ENCODE results near the gene FARP1. TPM values are rescaled to one million over a fixed set of nuclear protein-coding genes. Genes with fewer than 3 reads are reported as not detected.

Gene FARP1
- polyA plus RNA-seq, 3 donors: 8.3 to 20.7 (median 9.6) TPM

DNA sequence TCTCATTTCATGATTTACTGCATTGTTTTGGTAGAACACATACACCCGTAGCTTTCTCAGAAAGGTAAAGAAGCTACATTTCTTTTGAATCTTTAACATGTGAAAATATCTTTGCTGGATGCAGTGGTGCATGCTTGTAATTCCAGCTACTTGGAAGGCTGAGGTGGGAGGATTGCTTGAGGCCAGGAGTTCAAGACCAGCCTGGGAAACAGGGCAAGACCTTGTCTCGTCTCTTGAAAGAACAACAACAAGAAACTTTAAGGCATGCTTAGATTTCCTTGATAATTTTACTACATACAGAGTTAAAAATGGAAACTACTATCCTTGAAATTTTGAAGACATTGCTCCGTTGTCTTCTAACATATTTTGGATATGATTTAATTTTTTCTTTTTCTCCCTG, 26.4 kb downstream of the FARP1 start:
- H3K27ac ChIP-seq (ENCODE audit: low read depth, low read length): no peak overlapping the region
- WGBS, 3 donors: 78 to 90% (median 86%) methylated on average over 3 of the region's 3 CpGs

DNA sequence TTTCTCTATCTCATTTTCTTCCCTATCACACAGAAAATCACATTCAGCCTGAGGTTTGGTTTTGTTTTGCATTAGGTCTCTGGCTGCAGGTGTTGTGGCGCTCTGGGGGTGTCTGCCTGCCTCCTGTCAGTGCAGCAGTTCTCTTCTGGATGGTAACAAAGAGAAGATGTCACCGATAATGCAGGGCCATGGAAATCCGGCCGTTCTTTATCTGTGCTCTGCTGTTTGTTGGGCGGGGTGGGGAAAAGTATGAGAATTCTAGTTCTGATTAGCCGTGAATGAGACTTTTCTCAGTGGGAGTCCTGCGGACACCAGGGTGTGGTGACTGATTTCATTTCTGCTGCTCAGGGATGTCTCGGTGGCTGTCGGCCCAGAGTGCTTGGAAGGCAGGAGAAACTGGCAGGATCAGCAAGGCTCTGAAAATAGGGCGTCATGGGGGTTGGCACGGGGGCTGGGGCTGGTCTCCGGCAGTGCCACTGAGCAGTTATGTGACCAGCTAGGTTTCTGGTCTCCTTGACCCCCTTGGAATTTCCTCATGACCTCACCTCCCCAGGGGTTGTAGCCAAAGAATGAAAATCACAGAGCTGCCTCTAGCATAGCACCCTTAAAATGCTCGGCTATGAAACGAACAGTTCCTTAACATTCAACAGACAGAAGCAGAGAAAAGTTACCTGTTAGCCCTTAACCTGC, 29.2 kb downstream of the FARP1 start:
- WGBS, 3 donors: 38 to 41% (median 39%) methylated on average over 14 of the region's 14 CpGs
- no peak overlapping the region for H3K27ac ChIP-seq (ENCODE audit: low read depth, low read length)

DNA sequence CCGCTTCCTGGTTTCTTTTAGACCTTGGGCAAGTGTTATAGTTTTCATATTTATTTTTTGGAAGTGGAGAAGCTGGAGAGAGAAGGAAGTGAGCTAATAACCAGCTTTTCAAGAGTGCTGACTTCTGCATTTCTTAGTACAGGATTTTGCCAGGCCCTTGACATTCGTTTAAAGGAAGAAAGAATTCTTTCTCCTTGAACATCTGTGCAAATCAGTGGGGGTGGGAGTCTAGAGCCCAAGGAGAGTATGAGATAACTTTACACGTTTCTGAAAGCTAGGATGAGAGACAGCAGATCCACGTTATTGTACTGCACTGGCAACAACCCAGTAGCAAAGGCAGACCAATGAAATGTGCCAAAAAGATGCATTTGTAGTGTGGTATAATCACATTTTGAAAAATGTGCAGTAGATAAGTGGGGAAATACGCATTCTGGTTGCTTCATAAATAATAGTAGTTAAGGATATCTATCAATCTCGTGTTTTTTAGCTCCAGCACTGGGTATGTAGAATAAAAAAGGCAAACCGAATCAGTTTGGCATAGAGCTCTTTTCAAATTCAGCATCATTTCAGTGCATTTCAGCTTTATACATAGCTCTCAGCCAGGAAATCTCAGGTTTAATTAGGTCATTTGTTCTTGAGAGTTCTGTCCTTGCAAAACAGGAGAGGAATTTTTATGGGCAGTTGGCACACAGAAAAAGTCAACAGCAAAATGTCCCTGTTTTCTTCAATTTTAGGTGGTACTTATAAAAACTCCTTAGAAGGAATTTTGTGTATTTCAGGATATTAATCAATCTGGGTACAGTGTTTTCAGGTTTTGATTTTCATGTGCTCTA, 29.9 kb downstream of the FARP1 start:
- WGBS, 3 donors: 33 to 39% (median 34%) methylated on average over 7 of the region's 7 CpGs
- H3K27ac ChIP-seq (ENCODE audit: low read depth, low read length): no peak overlapping the region

DNA sequence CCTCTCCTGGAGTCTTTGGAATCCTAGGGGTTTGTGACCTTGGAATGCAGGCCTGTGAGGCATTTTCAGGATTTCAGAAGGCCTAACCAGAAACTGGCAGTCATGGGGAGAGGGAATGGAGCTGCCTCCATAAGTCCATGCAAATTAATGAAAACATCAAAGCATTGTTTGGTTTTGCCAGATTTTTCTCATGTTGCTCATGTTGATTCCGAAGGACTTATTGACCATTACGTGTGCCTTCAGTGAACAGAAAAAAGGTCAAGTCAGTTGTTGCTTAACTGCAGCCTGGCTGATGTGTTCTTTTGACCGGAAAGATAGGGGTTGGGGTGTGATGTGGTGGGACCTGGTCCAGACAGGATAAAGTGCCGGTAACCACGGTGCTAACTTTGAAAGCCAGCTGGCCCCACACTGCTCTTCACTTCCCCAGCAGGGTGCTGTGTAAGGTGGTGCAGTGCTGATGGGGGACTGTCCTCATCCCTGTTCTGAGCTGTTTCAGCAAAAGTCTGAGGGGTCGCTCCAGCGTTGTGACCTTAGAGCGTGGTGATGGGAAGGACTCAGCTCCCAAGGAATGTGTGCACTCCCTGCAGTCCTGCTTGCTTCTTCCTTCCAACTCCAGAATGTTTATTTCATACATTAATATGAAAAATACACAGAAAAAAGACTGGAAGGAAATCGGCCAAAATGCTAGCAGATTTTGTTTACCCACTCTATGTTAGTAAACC, 30.7 kb downstream of the FARP1 start:
- H3K27ac ChIP-seq (ENCODE audit: low read depth, low read length): no peak overlapping the region
- WGBS, 3 donors: 34 to 46% (median 37%) methylated on average over 9 of the region's 9 CpGs

DNA sequence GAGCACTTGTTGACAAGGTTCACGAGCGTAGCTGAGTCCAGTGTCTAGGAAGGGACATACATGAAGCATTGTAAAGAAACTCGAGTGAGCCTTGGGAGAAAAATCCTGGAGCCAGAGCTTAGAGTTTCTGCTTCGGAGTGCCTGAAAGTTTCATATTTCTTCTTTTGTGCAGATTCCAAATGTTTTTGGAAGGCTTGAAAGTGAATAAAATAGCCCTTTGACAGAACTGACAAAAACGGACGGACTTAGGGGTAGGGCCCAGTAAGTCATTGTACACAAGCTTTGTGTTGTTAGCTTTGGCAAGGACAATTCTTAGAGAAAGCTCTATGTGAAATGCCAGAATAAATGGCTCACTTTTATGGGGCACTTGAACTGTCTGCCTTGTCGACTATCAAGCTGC, 31.4 kb downstream of the FARP1 start:
- no peak overlapping the region for H3K27ac ChIP-seq (ENCODE audit: low read depth, low read length)
- 56 to 68% (median 57%) methylated on average over 7 of the region's 7 CpGs for WGBS, 3 donors

DNA sequence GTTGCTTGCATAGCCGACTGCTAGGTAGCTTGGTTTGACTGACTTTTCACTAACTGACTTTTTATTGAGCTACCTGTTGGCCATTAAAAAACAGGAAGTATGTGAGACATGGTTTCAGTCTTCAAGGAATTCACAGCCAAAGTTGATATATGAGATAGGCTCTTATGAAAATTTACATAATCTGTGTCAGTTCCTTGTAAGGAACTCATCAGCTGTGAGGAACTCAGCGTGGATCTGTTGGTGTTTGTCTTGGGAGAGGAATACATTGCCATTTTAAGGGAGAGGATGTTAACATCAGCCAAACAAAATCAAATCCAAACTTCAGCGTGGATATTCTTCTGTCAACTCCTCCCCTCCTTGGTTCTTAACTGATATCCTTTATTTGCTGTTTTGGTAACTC, 32.1 kb downstream of the FARP1 start:
- WGBS, 3 donors: 52 to 56% (median 54%) methylated on average over 3 of the region's 3 CpGs

DNA sequence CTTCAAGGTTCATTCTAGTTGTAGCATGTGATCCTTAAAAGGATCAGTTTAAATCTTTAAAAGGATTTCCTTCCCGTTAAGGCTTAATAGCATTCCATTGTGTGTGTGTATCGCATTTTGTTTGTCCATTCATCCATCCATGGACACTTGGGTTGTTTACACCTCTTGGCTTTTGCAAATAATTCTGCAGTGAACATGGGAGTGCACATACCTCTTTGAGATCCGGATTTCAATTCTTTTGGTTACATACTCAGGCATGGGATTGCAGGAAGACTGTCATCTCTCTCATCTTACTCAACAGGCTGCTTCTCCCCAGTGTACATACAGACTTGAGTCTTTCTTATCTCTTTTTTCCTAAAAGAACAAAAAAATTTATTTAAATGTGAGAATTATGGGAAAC, 32.9 kb downstream of the FARP1 start:
- H3K27ac ChIP-seq (ENCODE audit: low read depth, low read length): no peak overlapping the region

More for the DNA sequence above, 32.1 kb downstream of the FARP1 start:
- no peak overlapping the region for H3K27ac ChIP-seq (ENCODE audit: low read depth, low read length)

DNA sequence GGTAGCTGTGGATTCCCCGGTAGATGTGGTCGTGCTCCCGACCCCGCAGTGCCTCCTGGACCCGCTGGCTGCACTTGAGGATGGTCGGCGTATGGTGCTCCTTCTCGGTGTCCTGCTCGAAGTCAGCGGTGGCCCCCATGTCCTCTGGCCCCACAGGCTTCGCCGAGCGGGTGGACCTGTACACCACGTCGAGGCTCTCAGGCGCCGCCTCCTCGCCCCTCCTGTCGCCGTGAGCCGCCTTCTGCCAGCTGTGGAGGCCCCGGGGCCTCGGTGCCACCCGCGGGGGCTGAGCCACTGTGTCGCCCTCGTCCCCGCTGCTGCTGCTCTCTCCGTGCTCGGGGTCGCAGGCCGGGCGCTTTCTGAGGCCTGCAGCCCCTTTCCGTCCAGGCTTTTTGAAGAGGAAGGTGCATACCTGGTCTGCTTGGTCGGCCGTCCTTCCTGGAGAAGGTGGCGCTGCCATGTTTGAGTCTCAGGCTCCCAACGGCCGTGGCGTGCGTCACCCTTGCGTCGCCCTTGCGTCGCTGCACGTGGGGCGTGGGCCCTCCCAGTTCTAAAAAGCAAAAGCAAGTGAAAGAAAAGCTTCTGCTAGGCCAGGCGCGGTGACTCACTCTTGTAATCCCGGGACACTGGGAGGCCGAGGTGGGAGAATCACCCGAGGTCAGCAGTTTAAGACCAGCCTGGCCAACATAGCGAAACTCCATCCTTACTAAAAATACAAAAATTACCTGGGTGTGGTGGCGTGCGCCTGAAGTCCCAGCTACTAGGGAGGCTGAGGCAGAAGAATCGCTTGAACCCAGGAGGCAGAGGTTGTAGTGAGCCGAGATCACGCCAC, 34.1 kb downstream of the FARP1 start, which contains the start of gene RNF113B:
Gene RNF113B, minus strand, starts transcription at position 493 of the 832 bp plus-strand sequence. Its CDS starts 33 bp downstream, at position 460.
- 95 to 96% (median 95%) methylated on average over 58 of the region's 58 CpGs for WGBS, 3 donors
- no peak within 1 kb of the TSS for H3K27ac ChIP-seq (ENCODE audit: low read depth, low read length)

More for the DNA sequence above, 32.9 kb downstream of the FARP1 start:
- WGBS, 3 donors: 69 to 81% (median 74%) methylated on average over 3 of the region's 3 CpGs

DNA sequence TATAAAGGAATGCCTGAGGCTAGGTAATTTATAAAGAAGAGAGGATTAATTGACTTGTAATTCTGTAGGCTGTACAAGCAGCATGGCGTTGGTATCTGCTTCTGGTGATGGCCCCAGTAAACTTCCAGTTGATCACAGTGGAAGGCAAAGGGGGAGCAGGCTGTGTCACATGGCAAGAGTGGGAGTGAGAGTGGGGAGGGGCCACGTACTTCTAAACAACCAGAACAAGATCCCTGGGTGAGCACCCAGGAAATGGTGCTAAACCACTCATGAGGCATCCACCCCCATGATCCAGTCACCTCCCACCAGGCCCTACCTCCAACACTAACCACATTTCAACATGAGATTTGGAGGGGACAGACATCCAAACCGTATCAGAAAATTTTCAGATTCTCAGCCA, 37.2 kb downstream of the FARP1 start:
- no peak overlapping the region for H3K27ac ChIP-seq (ENCODE audit: low read depth, low read length)
- 78 to 91% (median 80%) methylated on average over 3 of the region's 3 CpGs for WGBS, 3 donors

DNA sequence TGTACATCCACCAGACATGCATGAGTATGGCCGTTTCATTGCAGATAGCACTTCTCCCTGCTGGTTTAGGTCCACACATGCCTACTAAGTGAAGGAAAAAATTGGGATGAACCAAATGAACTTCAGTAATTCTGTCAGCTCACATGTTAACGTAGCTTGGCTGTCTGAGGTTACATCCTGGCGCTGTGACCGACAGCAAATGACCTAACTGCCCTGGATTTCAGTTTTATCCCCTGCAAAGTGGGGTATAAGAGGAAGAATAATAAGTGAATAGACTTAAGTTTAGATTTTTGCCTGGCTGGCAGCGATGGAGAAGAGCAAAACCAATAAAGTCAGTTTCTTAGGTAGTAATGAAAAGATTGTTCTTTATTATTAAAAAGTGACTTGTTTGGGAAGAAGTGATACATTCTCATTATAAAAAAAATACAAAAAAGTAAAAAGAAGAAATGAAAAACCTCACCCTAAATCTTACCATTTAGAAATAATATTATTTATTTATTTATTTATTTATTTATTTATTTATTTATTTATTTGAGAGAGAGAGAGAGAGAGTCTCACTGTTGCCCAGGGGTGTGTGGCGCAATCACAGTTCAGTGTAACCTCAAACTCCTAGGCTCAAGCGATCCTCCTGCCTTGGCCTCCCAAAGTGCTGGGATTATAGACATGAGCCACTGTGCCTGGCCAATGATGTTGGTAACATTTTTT, 38.4 kb downstream of the FARP1 start:
- H3K27ac ChIP-seq (ENCODE audit: low read depth, low read length): no peak overlapping the region
- WGBS, 3 donors: 91 to 94% (median 92%) methylated on average over 7 of the region's 7 CpGs

DNA sequence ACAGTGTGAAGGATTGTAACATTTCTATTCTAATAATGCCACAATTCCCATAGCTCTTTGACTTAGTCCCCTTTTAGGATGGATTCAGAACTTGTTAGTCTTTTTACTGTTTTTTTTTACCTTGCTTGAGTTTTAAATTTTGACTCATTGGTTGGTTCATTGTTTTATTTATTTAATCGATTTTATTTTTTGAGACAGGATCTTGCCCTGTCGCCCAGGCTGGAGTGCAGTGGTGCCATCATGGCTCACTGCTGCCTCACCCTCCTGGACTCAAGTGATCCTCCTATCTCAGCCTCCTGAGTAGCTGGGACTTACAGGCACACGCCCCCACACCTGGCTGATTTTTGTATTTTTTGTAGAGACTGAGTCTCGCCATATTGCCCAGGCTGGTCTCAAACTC, 39.3 kb downstream of the FARP1 start:
- no peak overlapping the region for H3K27ac ChIP-seq (ENCODE audit: low read depth, low read length)
- 84 to 96% (median 92%) methylated on average over 4 of the region's 4 CpGs for WGBS, 3 donors

DNA sequence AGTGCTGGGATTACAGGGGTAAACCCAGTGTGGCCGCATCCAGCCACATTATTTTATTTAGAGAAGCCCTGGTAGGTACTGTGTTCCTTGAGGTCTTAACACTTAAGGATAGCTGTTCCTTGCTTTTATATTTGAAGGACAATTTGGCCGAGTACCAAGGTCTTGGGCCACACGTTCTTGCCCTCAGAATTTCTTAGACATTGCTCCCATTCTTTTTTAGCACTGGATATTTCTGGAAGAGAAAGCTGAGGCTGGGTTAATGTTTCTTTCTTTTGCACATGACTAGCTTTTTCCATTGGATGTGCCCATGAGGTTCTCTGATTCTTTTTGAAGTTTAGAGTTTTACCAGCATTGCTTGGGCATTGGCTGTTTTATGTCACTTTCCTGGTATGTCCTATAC, 39.7 kb downstream of the FARP1 start:
- 51 to 87% (median 80%) methylated on average over 3 of the region's 3 CpGs for WGBS, 3 donors
- no peak overlapping the region for H3K27ac ChIP-seq (ENCODE audit: low read depth, low read length)

DNA sequence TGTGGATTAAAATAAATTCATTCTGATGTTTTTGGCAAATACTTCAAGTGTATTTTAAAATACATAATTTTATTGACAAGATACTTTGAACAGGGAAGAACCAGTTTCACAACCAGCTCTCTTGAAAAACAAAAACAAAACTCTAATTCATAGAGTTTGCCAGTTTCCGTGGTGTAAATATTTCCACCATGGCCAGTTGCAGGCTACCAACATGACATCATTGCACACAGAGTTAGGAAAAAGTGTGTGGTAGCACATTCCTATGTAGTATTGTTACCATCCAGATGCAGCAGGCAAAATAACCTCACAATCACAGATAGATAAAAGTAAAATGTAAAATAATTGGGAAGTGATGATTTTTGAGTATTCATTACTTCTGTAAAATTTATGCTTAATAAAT, 41.9 kb downstream of the FARP1 start:
- 79 to 95% (median 86%) methylated on average over 1 of the region's 1 CpG for WGBS, 3 donors
- H3K27ac ChIP-seq (ENCODE audit: low read depth, low read length): no peak overlapping the region

DNA sequence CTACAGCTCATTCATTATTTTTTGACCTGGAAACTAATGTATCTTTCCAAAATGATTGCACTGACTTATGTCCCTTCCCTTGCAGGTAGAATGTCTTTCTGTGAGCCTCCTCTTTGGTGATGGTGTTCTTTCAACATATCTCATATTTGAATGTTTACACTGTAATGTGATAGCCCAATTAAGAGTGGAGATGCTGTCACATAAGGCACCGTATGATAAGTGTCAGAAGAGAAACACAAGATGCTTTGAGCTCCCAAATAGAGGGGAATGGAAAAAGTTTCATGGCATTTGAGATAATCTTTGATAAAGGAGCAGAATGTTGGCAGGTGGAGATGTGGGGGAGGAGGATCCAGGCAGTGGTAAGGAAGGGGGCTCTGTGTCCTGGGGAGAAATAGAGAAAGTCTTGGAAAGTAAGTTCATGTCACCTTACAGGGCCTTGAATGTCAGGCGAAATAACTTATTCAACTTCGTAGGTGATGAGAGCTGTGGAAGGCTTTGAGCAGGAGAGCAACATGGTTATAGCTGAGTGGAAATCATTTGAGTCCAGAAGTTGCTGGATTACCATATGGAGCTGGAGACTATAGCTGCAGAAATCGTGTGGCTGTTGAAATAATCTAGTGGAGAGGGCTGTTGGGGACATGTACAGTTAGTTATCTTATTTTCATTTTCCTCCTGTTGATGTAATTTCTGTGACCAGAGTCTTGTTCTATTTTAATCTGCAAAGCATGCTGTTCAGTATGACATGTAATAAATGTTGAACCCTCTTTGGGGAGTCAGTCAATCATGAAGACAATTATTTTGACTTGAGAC, 44.5 kb downstream of the FARP1 start:
- WGBS, 3 donors: 39 to 83% (median 77%) methylated on average over 4 of the region's 4 CpGs
- no peak overlapping the region for H3K27ac ChIP-seq (ENCODE audit: low read depth, low read length)

DNA sequence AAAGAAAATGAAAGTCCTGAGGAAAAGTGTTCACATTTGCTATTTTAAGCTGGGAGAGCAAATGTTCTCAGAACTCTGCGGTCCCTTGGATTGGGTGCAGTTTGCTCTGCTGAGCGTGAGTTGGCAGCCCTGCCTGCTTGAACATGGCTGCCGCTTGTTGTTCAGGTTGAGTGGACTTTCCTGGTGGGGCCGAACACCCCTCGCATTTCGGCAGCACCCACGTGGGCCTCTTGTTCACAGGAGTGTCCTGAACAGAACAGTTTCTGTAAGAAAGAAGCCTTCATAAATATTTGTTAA, 45.0 kb downstream of the FARP1 start:
- 83 to 87% (median 87%) methylated on average over 7 of the region's 7 CpGs for WGBS, 3 donors

DNA sequence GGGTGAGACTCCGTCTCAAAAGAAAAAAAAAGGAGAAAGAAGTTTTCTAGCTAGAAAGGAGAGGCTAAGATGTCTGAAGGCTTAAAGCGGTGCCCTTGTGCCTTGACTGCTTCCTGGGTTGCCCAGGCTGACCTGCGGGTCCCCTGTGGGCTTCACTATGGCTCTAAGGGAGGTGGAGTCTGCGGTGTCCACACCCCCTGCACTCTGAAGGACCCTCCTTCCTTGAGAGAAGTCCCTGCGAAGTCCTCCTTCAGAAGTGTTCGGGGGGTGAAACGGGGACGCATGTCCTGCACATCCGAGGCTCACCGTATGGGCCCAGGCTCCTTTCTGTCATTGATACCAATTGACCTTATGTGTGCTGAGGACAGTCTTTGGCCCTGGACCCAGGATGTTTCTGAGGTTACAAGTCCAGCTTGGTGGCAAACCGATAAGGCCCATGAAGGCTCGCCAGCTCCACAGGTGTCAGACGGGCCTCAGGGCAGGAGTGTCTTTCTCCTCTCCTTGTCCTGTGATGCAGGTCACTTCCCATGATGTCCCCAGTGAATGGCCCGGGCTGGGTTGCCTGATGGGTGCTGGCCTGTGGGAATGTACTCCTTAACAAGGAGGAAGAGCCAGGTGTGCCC, 45.8 kb downstream of the FARP1 start:
- WGBS, 3 donors: 85 to 94% (median 89%) methylated on average over 14 of the region's 14 CpGs
- H3K27ac ChIP-seq (ENCODE audit: low read depth, low read length): no peak overlapping the region

More for the DNA sequence above, 45.0 kb downstream of the FARP1 start:
- no peak overlapping the region for H3K27ac ChIP-seq (ENCODE audit: low read depth, low read length)
